HL-60 (cell line): Measurements from ENCODE around the gene ABHD17B.

Experiments
- GABPA ChIP-seq: IDR thresholded peaks from 2 replicates; pipeline ENCODE4 v1.6.1; 2012; ENCODE audit warnings: low read depth
- POLR2AphosphoS5 ChIP-seq: IDR thresholded peaks from 2 replicates; pipeline ENCODE4 v1.6.1; 2012; ENCODE audit warnings: low read depth
- TF ChIP-seq, protein P1 (sequence below): IDR thresholded peaks from one replicate; pipeline ENCODE4 v1.5.1; 2011; ENCODE audit warnings: low read length, control low read depth, inconsistent platforms; ENCODE audit not compliant: insufficient read depth

- TF ChIP-seq POLR2AphosphoS5 (no peak), GABPA (no peak)
- TF ChIP-seq, protein P1, sequence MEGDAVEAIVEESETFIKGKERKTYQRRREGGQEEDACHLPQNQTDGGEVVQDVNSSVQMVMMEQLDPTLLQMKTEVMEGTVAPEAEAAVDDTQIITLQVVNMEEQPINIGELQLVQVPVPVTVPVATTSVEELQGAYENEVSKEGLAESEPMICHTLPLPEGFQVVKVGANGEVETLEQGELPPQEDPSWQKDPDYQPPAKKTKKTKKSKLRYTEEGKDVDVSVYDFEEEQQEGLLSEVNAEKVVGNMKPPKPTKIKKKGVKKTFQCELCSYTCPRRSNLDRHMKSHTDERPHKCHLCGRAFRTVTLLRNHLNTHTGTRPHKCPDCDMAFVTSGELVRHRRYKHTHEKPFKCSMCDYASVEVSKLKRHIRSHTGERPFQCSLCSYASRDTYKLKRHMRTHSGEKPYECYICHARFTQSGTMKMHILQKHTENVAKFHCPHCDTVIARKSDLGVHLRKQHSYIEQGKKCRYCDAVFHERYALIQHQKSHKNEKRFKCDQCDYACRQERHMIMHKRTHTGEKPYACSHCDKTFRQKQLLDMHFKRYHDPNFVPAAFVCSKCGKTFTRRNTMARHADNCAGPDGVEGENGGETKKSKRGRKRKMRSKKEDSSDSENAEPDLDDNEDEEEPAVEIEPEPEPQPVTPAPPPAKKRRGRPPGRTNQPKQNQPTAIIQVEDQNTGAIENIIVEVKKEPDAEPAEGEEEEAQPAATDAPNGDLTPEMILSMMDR: no peak
Measured at GRCh38 chr9:71911908-71912335, 929 bp upstream of the ABHD17B start.
